ENCODE results near the gene ASCC3.

Gene ASCC3

GRCh38 chr6:100493206-100493888 lies 387.8 kb downstream of the ASCC3 start:
- Histone ChIP-seq H3K9me3 (ENCODE audit: control insufficient read depth, insufficient read depth, low read length) (no peaks in the 10 kb centered on the region), H3K27ac (ENCODE audit: low read depth, low read length) (no peak overlapping the region), H3K79me2 (ENCODE audit: control insufficient read depth, low read length) (no peaks in the 10 kb centered on the region), H3K27me3 (ENCODE audit: control insufficient read depth, low read length) (no peaks in the 10 kb centered on the region; the same call in 1 of the 2 replicates), H3K4me3 (ENCODE audit: low read length) (no peak overlapping the region), H3K9me2 (replicated peaks; ENCODE audit: control insufficient read depth, low read length) (no peaks in the 10 kb centered on the region), H4K20me1 (ENCODE audit: control insufficient read depth, insufficient read depth, low read depth, low read length) (no peaks in the 10 kb centered on the region), H3K4me1 (ENCODE audit: control insufficient read depth, low read length) (no peaks in the 10 kb centered on the region), H3K4me2 (ENCODE audit: low read length) (no peak overlapping the region), H3K36me3 (ENCODE audit: control insufficient read depth, low read length) (no peaks in the 10 kb centered on the region), H3F3A (ENCODE audit: control insufficient read depth, insufficient read depth) (no peaks in the 10 kb centered on the region)
- TF ChIP-seq CTCF (IDR thresholded peaks at IDR 0.05; ENCODE audit: low read depth, low read length, poor library complexity, severe bottlenecking): no peak
- no peak for TF ChIP-seq EZH2phosphoT487 (IDR thresholded peaks at IDR 0.05; ENCODE audit: borderline replicate concordance, low read length)

GRCh38 chr6:100491952-100492670 lies 389.0 kb downstream of the ASCC3 start:
- H3K9me3 ChIP-seq (ENCODE audit: control insufficient read depth, insufficient read depth, low read length): no peaks in the 10 kb centered on the region
- H3K79me2 ChIP-seq (ENCODE audit: control insufficient read depth, low read length): no peaks in the 10 kb centered on the region
- no peaks in the 10 kb centered on the region for H3K36me3 ChIP-seq (ENCODE audit: control insufficient read depth, low read length)
- H3K4me1 ChIP-seq (ENCODE audit: control insufficient read depth, low read length): no peaks in the 10 kb centered on the region
- H4K20me1 ChIP-seq (ENCODE audit: control insufficient read depth, insufficient read depth, low read depth, low read length): no peaks in the 10 kb centered on the region
- H3K27me3 ChIP-seq (ENCODE audit: control insufficient read depth, low read length): no peaks in the 10 kb centered on the region; the same call in 1 of the 2 replicates
- no peaks in the 10 kb centered on the region for H3F3A ChIP-seq (ENCODE audit: control insufficient read depth, insufficient read depth)
- H3K4me3 ChIP-seq (ENCODE audit: low read length): no peak overlapping the region
- H3K27ac ChIP-seq (ENCODE audit: low read depth, low read length): no peak overlapping the region
- TF ChIP-seq CTCF (IDR thresholded peaks at IDR 0.05; ENCODE audit: low read depth, low read length, poor library complexity, severe bottlenecking) (no peak), EZH2phosphoT487 (IDR thresholded peaks at IDR 0.05; ENCODE audit: borderline replicate concordance, low read length) (no peak)
- no peak overlapping the region for H3K4me2 ChIP-seq (ENCODE audit: low read length)
- H3K9me2 ChIP-seq (replicated peaks; ENCODE audit: control insufficient read depth, low read length): no peaks in the 10 kb centered on the region

- no peak for TF ChIP-seq CTCF (IDR thresholded peaks at IDR 0.05; ENCODE audit: low read depth, low read length, poor library complexity, severe bottlenecking)
- TF ChIP-seq EZH2phosphoT487 (IDR thresholded peaks at IDR 0.05; ENCODE audit: borderline replicate concordance, low read length): no peak
- Histone ChIP-seq H3K27me3 (ENCODE audit: control insufficient read depth, low read length) (no peaks in the 10 kb centered on the region; the same call in 1 of the 2 replicates), H3K79me2 (ENCODE audit: control insufficient read depth, low read length) (no peaks in the 10 kb centered on the region), H3K27ac (ENCODE audit: low read depth, low read length) (no peak overlapping the region), H4K20me1 (ENCODE audit: control insufficient read depth, insufficient read depth, low read depth, low read length) (no peaks in the 10 kb centered on the region), H3K4me3 (ENCODE audit: low read length) (no peak overlapping the region), H3K9me2 (replicated peaks; ENCODE audit: control insufficient read depth, low read length) (no peaks in the 10 kb centered on the region), H3K4me1 (ENCODE audit: control insufficient read depth, low read length) (no peaks in the 10 kb centered on the region), H3K4me2 (ENCODE audit: low read length) (no peak overlapping the region), H3F3A (ENCODE audit: control insufficient read depth, insufficient read depth) (no peaks in the 10 kb centered on the region), H3K9me3 (ENCODE audit: control insufficient read depth, insufficient read depth, low read length) (no peaks in the 10 kb centered on the region), H3K36me3 (ENCODE audit: control insufficient read depth, low read length) (no peaks in the 10 kb centered on the region)
Measured at GRCh38 chr6:100490065-100490464, 391.1 kb downstream of the ASCC3 start.

Data from DOHH2 (cell line).